T-helper 2 cell treated with Interferon-gamma antibody and Interleukin-4, amounts not matched to agents 5 μg/mL and 100 μg/mL, for 36 hours (primary cell): Measurements from ENCODE around the gene PLD1.

Experiments
- DNase-seq: peaks from one replicate; pipeline ENCODE4 v3.0.0; 2021; ENCODE audit warnings: low spot score
- H3K27ac Mint-ChIP-seq: one replicate; pipeline ENCODE4 v1.8.0; 2021; ENCODE audit warnings: mild to moderate bottlenecking, mixed read lengths
- H3K27me3 Mint-ChIP-seq: one replicate; pipeline ENCODE4 v1.8.0; 2021; ENCODE audit warnings: low read depth, mixed read lengths
- H3K36me3 Mint-ChIP-seq: one replicate; pipeline ENCODE4 v1.8.0; 2021; ENCODE audit warnings: low read depth, mixed read lengths
- H3K4me1 Mint-ChIP-seq: one replicate; pipeline ENCODE4 v1.8.0; 2021; ENCODE audit warnings: low read depth, mixed read lengths
- H3K4me3 Mint-ChIP-seq: one replicate; pipeline ENCODE4 v1.8.0; 2022; ENCODE audit warnings: mild to moderate bottlenecking, moderate library complexity, mixed read lengths
- H3K9me3 Mint-ChIP-seq: one replicate; pipeline ENCODE4 v1.8.0; 2021; ENCODE audit warnings: mixed read lengths

Gene PLD1

GRCh38 chr3:171680726-171681411 is 129.4 kb downstream of the PLD1 start:
- Mint-ChIP-seq H3K36me3 (no peaks in the 10 kb centered on the region), H3K27me3 (peaks cover 21% of the 10 kb centered on the region), H3K27ac (no peak overlapping the region), H3K4me3 (no peak overlapping the region), H3K9me3 (no peaks in the 10 kb centered on the region), H3K4me1 (no peaks in the 10 kb centered on the region)
- no peak for DNase-seq

DNA sequence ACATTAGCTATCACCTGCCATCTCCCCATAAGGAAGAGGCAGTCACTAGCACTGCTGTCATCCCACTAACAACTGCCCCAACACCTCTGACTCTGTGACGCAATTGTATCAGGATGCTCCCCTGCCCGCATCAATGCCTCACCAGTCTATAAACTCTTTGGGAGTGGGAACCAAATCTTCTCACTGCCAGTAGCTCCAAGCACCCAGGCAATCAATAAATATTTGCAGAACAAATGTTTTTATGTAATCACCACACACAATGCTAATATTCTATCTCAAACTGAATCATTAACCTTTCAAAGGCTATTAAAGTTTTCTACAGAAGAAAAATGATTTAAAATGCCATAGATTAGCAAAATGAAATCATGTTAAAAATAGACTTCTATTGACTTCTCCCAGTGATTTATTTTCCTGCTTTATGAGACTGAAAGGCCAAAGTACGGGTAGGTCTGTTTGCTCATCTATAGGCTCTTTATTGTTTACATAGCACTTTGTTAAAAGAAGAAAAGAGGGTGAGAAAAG is 131.3 kb downstream of the PLD1 start:
- H3K4me1 Mint-ChIP-seq, result no peaks in the 10 kb centered on the region
- DNase-seq, result no peak
- peaks cover 21% of the 10 kb centered on the region for H3K27me3 Mint-ChIP-seq
- H3K4me3 Mint-ChIP-seq, result no peak overlapping the region
- no peaks in the 10 kb centered on the region for H3K36me3 Mint-ChIP-seq
- H3K9me3 Mint-ChIP-seq, result no peaks in the 10 kb centered on the region
- no peak overlapping the region for H3K27ac Mint-ChIP-seq

DNA sequence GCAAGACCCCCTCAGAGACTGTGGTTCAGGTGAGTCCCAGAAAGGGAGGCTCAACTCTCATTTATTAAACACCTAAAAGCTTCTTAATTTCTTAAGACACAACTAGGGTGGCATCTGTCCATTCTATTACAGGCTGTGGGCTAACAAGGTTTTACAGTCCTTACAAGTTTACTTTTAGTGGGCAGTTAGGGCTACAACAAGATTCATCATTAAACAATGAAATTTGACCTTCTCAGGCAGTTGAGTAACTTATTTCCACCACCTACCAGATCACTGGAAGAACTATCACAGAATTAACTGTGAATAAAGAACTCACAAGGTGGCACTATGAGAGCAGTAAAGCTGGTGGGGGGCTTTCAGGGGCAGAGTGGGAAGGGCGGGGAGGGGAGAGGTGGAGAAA is 132.6 kb downstream of the PLD1 start:
- Mint-ChIP-seq H3K4me1 (no peaks in the 10 kb centered on the region), H3K4me3 (no peak overlapping the region), H3K9me3 (no peaks in the 10 kb centered on the region), H3K27me3 (peaks cover 12% of the 10 kb centered on the region), H3K36me3 (no peaks in the 10 kb centered on the region), H3K27ac (no peak overlapping the region)
- no peak for DNase-seq

DNA sequence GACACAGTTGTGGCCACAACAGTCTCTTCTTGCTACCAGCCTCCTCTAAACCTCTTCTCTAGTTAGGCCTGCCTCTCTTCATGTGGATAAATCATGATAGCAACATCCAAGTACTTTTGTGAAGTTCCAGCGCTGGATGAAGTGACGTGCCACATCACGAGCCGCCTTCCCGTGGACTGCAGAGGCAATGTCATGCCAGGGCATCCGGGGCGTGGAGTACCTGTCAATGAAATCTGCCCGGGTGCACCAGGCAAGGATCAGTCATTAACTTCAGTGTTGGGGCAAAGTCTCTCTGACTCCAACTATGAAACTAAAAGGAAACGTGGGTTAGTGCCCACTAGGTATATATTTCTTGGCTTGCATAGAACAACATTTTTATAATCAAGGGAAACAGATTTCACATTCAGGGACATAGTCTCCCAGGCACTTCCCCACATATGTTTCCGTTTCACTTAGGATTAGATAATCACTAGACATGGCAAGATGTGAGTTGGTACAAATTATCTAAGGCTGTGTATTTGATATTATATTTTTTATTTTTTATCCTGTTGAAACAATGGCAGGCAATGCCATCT is 133.6 kb downstream of the PLD1 start:
- no peaks in the 10 kb centered on the region for H3K9me3 Mint-ChIP-seq
- no peaks in the 10 kb centered on the region for H3K4me1 Mint-ChIP-seq
- H3K27ac Mint-ChIP-seq, result no peak overlapping the region
- DNase-seq, result no peak
- no peaks in the 10 kb centered on the region for H3K36me3 Mint-ChIP-seq
- no peak overlapping the region for H3K4me3 Mint-ChIP-seq
- H3K27me3 Mint-ChIP-seq, result peaks cover 9% of the 10 kb centered on the region

DNA sequence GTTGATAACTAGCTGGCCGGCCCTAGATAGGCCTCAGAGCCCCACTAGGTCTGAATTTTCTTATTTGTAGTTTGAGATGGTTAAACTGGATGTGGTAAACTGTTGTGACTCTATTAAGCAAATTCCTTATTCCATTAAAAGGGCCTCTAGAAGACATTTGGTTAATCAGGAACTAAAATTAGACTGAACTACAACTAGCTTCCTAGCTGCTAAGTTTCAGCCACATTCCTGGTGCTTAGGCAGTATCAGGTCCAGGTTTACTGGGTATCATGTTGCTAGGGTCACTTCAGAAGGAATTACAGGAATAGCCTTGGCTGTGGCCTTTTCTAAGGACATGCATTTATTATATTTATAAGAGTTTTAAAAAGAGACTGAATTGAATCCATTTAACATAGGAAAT is 136.3 kb downstream of the PLD1 start:
- Mint-ChIP-seq H3K27me3 (peaks cover 2% of the 10 kb centered on the region), H3K9me3 (no peaks in the 10 kb centered on the region), H3K36me3 (no peaks in the 10 kb centered on the region), H3K27ac (no peak overlapping the region), H3K4me3 (no peak overlapping the region), H3K4me1 (no peaks in the 10 kb centered on the region)
- DNase-seq, result no peak

- H3K9me3 Mint-ChIP-seq, result no peaks in the 10 kb centered on the region
- H3K27me3 Mint-ChIP-seq, result peaks cover 2% of the 10 kb centered on the region
- no peaks in the 10 kb centered on the region for H3K4me1 Mint-ChIP-seq
- no peak overlapping the region for H3K4me3 Mint-ChIP-seq
- no peaks in the 10 kb centered on the region for H3K36me3 Mint-ChIP-seq
- H3K27ac Mint-ChIP-seq, result no peak overlapping the region
- no peak for DNase-seq
These were observed 137.7 kb downstream of the PLD1 start for GRCh38 chr3:171672538-171672937.

GRCh38 chr3:171672124-171672523 is 138.2 kb downstream of the PLD1 start:
- Mint-ChIP-seq H3K27ac (no peak overlapping the region), H3K27me3 (peaks cover 4% of the 10 kb centered on the region), H3K9me3 (no peaks in the 10 kb centered on the region), H3K36me3 (no peaks in the 10 kb centered on the region), H3K4me3 (no peak overlapping the region), H3K4me1 (no peaks in the 10 kb centered on the region)
- DNase-seq, result no peak

GRCh38 chr3:171671709-171672108 is 138.6 kb downstream of the PLD1 start:
- Mint-ChIP-seq H3K4me3 (no peak overlapping the region), H3K27me3 (peaks cover 7% of the 10 kb centered on the region), H3K27ac (no peak overlapping the region), H3K36me3 (no peaks in the 10 kb centered on the region), H3K4me1 (no peaks in the 10 kb centered on the region), H3K9me3 (no peaks in the 10 kb centered on the region)
- no peak for DNase-seq

- Mint-ChIP-seq H3K27ac (no peak overlapping the region), H3K9me3 (no peaks in the 10 kb centered on the region), H3K36me3 (no peaks in the 10 kb centered on the region), H3K4me3 (no peak overlapping the region), H3K4me1 (no peaks in the 10 kb centered on the region), H3K27me3 (peaks cover 9% of the 10 kb centered on the region)
- no peak for DNase-seq
These were observed 143.8 kb downstream of the PLD1 start for GRCh38 chr3:171666516-171666915.

DNA sequence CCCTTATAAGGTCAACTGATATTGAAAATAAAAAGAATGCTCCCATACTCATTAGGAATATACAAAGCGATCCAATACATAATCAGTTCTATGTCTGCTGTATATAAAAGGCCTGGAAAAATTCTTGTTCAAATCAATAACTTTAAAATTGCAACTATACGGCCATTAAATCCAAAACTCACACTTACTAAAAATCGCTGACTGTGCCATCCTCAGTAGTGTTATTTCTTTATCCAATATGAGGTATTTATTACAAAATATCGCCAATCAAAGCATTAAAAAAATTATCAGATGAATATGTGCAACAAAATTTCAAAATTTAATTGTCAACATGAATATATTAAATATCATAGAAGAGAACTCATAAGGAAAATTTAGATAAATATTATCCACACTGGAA is 146.5 kb downstream of the PLD1 start:
- H3K27me3 Mint-ChIP-seq, result peaks cover 12% of the 10 kb centered on the region
- H3K36me3 Mint-ChIP-seq, result no peaks in the 10 kb centered on the region
- H3K4me1 Mint-ChIP-seq, result no peaks in the 10 kb centered on the region
- DNase-seq, result no peak
- H3K27ac Mint-ChIP-seq, result no peak overlapping the region
- H3K9me3 Mint-ChIP-seq, result no peaks in the 10 kb centered on the region
- no peak overlapping the region for H3K4me3 Mint-ChIP-seq

DNA sequence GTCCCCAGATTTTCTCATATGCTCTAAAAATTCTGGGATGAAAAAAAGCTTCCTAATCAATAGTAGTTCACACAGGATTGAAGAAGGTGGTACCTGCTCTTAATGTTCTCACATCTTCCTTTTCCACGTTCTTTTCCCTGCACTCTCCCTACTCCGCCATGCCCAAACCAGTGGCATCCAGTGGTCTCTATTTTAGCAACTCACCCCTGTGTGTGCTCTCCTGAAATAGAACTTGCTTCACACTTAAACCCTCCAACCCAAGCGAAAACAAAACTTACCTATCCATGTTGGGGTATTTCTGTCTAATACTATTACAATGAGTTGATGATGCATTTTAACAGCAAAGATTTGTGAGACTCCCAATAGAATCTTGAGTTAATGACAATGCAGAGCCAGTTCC is 148.8 kb downstream of the PLD1 start:
- H3K4me1 Mint-ChIP-seq, result no peaks in the 10 kb centered on the region
- DNase-seq, result no peak
- no peak overlapping the region for H3K27ac Mint-ChIP-seq
- H3K27me3 Mint-ChIP-seq, result peaks cover 18% of the 10 kb centered on the region
- no peak overlapping the region for H3K4me3 Mint-ChIP-seq
- no peaks in the 10 kb centered on the region for H3K36me3 Mint-ChIP-seq
- no peaks in the 10 kb centered on the region for H3K9me3 Mint-ChIP-seq

DNA sequence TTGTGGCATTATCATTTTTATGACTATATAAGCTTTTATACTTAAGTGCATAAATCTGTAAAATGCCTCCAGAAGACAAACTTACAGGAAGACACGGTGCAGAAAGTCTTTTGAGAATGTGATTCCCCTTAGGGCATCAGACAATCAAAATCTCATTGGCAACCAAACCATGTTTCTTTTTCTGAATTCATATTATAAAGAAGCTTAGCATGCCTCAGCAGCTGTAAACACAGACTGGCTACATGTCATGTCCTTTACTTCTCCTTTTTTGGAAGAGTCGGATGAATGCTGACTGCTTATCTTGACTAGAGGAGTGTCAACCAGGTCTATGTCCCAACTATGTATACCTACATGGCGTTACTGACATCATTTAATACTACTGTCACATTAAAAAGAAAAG is 150.1 kb downstream of the PLD1 start:
- no peaks in the 10 kb centered on the region for H3K4me1 Mint-ChIP-seq
- H3K9me3 Mint-ChIP-seq, result no peaks in the 10 kb centered on the region
- no peaks in the 10 kb centered on the region for H3K36me3 Mint-ChIP-seq
- no peak for DNase-seq
- H3K27me3 Mint-ChIP-seq, result peaks cover 16% of the 10 kb centered on the region
- no peak overlapping the region for H3K4me3 Mint-ChIP-seq
- no peak overlapping the region for H3K27ac Mint-ChIP-seq

- no peaks in the 10 kb centered on the region for H3K36me3 Mint-ChIP-seq
- no peak for DNase-seq
These were observed 151.4 kb downstream of the PLD1 start for GRCh38 chr3:171658841-171659240.

DNA sequence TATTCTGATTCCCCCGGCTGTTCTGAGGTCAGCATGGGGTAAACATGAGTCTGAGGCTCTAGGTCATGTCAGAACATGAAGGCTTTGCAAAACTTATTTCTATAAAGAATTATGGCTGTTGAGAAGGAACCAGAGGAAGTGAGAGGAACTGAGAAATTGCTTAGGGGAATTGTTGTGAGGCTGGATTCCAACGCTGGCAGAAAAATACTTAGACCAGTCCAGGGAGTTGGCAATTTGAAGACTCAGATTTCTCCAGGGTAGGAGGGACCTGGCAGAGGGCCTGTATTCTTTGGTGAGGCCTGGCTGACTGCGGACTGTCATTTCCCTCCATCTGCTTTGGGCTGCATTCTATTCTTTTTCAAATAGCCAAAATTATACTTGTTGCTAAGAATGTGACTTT is 155.5 kb downstream of the PLD1 start:
- H3K4me1 Mint-ChIP-seq, result peaks cover 4% of the 10 kb centered on the region
- H3K27me3 Mint-ChIP-seq, result peaks cover 13% of the 10 kb centered on the region

More at GRCh38 chr3:171658841-171659240, 151.4 kb downstream of the PLD1 start:
- peaks cover 16% of the 10 kb centered on the region for H3K27me3 Mint-ChIP-seq
- no peaks in the 10 kb centered on the region for H3K4me1 Mint-ChIP-seq
- no peak overlapping the region for H3K27ac Mint-ChIP-seq
- H3K4me3 Mint-ChIP-seq, result no peak overlapping the region
- H3K9me3 Mint-ChIP-seq, result no peaks in the 10 kb centered on the region

GRCh38 chr3:171654326-171654725 is 156.0 kb downstream of the PLD1 start:
- no peaks in the 10 kb centered on the region for H3K9me3 Mint-ChIP-seq
- peaks cover 13% of the 10 kb centered on the region for H3K27me3 Mint-ChIP-seq
- H3K4me1 Mint-ChIP-seq, result peaks cover 4% of the 10 kb centered on the region
- H3K36me3 Mint-ChIP-seq, result no peaks in the 10 kb centered on the region
- DNase-seq, result no peak
- H3K4me3 Mint-ChIP-seq, result no peak overlapping the region
- H3K27ac Mint-ChIP-seq, result no peak overlapping the region

More for the DNA sequence above, 155.5 kb downstream of the PLD1 start:
- no peak for DNase-seq
- Mint-ChIP-seq H3K4me3 (no peak overlapping the region), H3K9me3 (no peaks in the 10 kb centered on the region), H3K27ac (no peak overlapping the region), H3K36me3 (no peaks in the 10 kb centered on the region)
